NCI-H748 treated with DMSO at 0.1 percent for 48 hours (cell line): ENCODE data around the gene GJC3.
"Not testable (repeated sequence)": the region's sequence is repeated elsewhere in the genome, so short reads cannot be mapped to it uniquely, and the experiment has no call there.

Source experiments
- DNase-seq: peaks from one replicate; lab custom pipeline; 2025; lab: John Stamatoyannopoulos, UW

GJC3 gene

DNA sequence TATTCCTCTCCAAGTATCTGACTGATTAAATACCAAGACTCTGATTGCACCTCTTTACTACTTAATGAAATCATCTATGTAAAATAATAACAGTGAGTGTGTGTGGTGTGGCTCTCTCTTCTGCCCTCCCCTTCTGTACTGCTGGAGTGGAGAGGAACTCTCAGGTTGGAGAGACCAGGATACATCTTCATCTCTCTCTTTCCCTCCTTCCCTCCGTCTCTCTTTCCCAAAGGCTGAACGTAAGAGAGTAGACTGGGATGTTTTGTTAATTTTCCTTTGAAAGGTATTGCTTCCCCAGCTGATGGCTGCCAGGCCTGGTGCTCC is 272 bp upstream of the GJC3 start:
- DNase-seq, result no peak

DNA sequence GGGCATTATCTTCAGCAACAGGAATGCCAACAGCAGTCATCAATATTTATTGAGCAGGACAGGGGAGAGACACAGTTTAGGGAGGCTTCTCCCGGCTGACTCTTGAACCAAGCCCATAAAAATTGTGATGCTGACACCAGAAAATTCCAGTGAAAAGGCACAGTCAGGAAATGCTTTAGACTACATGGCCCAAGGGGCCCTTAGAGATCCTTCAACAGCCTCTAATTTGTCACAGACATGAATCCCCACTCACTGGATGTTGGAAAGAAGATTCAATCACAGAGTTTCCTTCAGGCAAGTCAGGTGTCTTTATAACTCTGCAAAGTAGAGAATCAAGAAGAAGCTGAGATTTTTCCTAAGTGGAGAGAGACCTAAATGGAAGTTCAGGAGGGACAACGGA is 1.2 kb downstream of the GJC3 start:
- DNase-seq, result no peak

DNA sequence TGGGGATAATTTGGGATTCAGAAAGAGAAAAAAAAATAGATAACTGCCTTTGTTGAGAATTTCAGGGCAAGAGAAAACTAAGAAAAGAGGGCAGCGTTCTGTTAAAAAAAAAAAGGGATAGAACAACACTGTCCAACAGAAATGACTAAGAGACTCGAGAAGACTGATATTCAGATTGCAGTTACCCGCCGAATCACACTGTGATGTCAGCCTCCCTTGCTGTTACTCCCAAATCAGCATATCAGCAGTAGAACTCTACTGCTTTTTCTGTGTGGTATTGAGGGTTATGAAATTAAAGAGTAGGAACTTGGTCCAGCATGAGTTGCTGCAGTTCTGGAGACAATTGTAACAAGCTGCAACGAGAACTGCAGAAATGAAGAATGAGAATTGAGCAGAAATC is 1.9 kb downstream of the GJC3 start:
- DNase-seq, result no peak

DNA sequence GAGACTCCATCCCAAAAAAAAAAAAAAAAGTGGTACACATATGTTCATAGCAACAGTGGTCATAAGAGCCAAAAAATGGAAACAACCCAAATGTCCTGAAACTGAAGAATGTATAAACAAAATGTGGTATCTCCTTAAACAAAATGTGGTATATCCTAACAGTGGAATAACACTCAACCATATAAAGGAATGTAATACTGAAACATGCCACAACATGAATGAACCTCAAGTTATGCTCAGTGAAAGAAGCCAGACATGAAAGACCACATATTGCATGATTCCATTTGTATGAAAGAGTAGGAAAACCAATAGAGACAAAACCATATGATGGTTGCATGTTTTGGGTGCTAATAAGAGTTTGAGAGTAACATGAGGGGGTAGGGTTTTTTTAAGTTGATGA is 3.1 kb downstream of the GJC3 start:
- DNase-seq, result no peak

DNA sequence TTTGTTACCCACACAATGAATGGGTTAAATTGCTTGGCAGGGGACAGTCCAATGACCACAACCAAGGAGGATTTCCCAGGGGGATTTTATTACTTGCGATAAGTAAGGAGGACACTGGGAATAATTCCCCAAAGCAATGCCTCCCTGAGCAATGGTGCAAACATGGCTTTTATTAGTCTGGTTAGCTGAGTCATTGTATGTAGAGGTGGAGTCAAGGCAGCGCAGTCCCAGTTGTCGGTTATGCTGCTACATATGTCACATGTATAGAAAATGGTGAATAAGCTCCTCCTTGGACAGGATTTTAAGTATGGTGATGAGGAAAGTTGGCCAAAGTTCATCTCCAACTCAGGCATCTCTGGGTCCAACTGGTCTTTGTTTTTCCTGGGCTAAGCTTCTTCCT is 6.2 kb downstream of the GJC3 start:
- no peak for DNase-seq

DNA sequence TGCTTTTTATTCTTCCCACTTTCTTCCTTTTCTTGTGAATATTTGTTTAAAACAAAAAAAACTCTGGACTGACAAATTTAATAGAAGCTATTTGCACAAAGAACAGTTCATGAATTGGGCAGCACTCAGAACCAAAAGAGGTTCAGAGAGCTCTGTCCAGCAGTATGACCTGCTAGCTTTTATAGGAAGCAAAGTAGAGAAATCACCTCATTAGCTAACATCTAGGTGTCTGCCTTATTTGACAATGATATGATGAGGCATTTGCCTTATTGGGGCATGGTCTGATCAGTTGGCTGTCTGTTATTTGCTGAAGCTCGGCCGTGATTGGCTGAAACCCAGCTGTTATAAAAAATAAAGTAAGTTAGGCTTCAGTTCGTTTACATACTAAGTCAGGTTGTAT is 9.3 kb downstream of the GJC3 start:
- DNase-seq, result no peak

DNA sequence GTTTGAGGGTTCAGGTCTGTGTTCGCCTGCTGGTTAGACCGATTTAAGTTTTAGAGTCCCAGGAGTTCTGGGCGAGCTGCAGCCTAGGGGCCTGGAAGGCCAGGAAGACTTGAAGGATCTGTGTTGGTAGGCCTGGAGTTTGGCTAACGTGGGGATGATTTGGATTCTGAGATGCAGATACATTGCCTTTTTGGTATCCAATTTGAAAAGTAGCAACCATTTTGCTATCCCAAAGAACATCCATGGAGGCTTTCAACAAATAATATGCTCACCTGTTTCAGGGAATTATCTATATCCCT is 9.7 kb downstream of the GJC3 start:
- no peak for DNase-seq

DNA sequence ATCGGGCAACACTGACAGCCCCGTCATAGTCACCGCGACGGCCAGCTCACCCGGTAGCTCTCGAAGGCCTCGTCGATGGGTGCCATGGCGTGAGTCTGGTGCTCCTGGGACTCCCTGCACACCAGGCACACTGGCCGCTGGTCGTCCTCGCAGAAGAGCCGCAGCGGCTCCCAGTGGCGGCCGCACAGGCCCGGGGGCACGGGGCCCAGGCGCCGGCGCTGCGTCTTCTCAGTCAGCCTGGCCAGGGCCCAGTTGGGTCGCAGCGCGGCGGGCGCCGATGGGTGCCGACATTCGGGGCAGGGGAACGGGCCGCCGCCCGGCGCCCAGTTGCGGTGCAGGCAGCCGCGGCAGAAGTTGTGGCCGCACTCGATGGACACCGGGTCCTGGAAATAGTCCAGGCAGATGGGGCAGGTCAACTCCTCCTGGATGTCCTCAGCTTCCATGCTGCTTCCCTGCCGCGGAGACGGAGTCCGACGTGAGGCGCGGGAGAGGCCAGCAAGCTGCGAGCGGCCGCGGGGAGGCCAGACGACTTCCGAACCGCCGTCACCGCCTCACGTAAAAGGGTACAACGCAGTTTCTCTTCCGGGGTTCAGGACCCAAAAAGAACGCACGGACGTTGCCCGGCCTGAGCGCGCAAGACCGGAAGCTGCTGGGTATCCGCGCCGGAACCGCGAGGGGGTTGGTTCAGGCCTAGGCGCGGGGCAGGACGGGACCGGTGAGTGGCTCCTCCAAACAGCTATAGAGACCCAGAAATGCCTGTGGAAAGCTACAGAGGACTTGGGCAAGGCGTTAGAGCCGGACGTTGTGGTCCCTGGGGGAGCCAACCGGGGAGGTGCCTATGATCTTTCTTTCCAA is 10.2 kb downstream of the GJC3 start, which contains the start of gene TRIM4:
TSS of gene TRIM4 (minus strand) at position 572 of the 855 bp plus-strand sequence. CDS start at position 443, 129 bp downstream.
- DNase-seq, result peak; percentile 58

DNA sequence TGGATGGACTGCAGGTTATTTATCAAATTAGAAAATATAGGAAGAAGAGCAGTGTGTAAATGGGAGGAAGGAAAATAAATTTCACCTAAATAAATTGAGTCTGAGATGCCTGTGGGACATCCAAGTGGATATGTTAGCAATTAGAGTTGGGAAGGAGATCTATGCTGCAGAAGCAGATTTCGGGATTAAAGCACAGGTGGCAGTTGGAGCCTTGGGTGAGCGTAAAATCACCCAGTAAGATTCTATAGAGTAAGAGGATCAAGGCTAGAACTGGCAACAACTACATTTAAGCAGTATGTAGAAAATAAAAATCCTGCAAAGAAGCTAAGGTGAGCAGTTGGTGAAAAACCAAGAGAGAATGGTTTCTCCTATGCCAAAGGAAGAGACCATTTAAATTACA is 18.4 kb downstream of the GJC3 start:
- no peak for DNase-seq

DNA sequence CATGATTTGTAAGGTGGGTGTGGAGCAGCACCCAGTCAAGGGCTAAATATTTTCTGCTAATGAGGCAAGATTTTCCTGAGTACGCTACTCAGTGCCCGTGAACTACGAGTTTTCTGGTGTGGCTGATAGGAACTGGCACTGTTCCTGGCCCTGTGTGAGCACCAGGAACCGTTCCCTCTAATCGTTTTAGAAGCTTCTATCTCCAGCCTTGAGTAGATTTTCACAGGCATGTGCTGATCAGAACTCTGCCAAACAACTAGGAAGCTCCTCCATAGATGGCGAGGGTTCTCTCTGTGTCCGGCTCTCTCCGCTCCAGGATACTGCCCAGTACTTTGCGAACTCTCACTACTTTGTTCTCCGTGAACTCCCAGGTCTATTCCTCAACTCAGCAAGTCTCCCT is 27.8 kb downstream of the GJC3 start:
- DNase-seq, result no peak

DNA sequence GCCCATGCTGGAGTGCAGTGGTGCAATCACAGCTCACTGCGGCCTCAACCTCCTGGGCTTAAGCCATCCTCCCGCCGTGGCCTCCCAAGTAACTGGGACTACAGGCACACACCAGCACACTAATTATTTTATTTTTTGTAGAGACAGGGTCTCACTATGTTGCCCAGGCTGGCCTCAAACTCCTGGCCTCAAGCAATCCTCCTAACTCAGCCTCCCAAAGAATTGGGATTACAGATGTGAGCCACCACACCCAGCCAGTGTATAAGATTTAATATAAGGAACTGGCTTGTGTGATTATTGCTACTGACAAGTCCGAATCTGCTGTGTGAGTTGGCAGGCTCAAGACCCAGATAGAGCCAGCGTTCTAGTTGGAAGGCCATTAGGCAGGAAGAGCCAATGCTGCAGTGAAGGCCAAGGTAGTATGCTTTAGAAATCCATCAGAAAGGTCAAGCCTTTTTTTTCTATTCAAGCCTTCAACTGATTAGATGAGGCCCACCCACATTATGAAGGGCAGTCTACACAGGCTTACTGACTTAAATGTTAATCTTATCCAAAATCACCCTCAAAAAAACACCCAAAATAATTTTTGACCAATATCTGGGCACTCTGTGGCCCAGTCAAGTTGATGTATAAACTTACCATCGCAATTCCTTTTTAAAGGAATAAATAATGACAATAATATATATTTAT is 29.4 kb downstream of the GJC3 start:
- DNase-seq, result no peak

DNA sequence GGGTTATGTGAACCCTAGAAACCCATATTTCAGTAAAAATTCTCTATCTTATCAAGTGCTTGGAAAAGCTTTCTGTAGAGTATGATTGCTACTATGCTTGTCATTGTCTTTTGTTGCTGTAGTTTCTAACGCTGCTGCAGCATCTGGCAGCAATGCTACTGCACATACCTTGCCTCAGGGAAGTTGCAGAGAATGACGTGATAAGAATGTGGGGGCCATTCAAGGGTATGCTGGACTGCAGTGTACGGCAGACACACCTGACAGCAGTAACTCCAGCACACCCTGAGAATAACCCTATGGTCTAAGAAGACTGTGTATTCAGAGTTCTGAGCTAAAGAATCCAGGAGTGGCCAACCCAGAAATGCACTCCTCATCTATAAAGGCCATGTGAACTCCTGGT is 30.6 kb downstream of the GJC3 start:
- no peak for DNase-seq

DNA sequence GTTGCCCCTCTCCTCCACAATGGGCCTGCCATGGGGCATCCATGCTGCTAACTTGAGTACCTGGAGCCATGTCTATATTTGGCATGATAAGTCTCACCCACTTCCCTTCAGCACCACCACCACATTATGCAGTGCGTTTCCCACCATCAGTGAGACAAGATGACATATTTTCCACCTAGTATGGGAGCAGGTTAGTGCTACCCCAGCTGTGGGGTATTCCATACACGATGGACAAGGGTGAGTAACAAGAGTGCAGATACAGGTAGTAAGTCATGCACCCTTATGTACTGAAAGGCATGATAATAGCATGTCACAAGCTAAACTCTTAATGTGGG is 31.4 kb downstream of the GJC3 start:
- DNase-seq, result no peak

DNA sequence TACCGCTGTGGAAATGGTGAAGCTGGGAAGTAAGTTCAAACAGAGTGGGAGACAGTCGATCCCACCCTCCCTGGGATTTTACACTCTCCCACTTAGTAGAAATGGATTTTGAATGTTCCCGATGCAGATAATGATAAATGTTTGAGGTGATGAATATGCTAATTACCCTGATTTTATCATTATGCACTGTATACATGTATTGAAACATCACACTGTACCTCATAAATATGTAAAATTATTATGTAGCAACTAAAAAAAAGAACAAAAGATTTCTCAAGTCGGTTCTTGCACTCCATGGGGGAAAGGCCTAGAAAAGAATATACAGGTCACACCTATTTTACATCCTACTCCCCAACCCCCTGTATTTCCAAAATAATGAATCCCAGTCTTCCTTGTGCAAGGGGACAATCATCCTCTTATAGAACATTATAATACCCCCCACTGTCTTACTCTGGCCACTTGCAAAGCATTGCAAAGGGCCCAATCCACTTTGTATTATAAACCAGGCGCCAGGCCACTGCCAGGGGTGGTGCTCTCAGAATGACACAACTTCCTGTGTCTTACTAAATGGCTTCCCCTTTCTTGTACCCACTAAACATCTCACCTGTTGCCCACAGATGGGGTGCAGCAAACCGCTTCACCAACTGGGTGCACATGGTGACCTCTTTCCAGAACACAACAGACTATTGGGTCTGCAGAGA is 31.9 kb downstream of the GJC3 start:
- no peak for DNase-seq

DNA sequence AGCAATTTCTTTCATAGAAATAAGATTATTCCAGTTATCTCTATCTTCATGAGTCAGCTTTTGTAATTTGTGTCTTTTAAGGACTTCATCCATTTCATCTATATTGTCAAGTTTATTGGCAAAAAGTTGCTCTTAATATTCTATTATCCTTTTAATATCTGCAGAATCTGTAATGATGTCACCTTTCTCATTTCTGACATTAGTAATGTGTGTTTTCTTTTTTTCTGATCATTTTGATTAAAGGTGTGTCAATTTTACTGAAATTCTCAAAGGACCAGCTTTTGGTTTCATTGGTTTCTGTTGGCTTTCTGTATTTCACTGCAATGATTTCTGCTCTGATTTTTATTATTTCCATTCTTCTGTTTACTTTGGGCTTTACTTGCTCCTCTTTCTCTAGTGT is 34.7 kb downstream of the GJC3 start:
- DNase-seq, result no peak

DNA sequence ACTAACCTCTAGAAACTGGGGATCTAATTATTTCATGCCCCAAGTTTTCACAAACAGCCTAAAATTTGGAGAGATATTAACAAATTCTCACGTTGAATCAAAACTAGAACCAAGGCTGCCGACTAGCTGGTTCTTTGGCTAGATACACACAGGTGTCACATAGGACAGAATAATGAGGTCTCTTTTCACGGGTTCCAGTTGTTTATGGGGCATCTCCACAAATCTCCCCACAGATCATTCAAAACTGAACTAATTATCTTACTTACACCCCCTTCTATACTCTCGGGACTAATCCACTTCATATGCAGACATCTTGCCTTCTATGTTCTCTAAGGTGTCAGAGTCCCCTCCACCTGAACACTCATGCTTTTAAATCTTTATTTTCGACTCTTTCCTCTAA is 36.1 kb downstream of the GJC3 start:
- no peak for DNase-seq

DNA sequence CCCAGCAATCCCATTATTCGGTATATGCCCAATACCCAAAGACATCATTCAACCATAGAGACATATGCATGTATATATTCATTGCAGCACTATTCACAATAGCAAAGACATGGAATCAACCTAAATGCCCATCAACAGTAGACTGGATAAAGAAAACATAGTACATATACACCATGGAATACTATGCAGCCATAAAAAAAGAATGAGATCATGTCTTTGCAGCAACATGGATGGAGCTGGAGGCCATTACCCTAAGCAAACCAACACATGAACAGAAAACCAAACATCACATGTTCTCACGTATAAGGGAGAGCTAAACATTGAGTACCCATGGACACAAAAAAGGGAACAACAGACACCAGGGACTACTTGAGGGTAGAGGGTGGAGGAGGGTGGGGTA is 39.1 kb downstream of the GJC3 start:
- not testable (repeated sequence) for DNase-seq

DNA sequence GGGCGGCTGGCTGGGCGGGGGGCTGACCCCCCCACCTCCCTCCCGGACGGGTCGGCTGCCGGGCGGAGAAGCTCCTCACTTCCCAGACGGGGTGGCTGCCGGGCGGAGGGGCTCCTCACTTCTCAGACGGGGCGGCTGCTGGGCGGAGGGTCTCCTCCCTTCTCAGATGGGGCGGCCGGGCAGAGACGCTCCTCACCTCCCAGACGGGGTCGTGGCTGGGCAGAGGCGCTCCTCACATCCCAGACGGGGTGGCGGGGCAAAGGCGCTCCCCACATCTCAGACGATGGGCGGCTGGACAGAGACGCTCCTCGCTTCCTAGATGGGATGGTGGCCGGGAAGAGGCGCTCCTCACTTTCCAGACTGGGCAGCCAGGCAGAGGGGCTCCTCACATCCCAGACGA is 41.1 kb downstream of the GJC3 start:
- not testable (repeated sequence) for DNase-seq

DNA sequence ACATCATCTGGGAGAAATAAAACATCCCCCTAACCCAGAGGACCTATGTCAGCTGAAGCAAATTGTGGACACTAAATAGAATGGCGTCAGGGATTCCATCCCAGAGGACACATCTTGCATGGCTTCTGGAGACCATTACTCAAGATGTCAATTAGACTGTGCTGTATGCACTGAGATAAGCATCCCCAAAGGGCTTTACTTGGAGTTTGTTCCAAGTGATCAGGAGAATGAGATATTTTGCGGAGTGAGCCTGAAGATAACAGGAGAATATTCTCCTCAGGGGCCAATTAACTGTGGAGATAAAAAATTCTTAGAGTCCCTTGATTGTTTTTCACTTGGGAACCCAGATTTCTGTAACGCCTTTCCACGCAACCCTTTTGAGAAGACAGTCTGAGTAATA is 48.0 kb downstream of the GJC3 start:
- DNase-seq, result no peak

DNA sequence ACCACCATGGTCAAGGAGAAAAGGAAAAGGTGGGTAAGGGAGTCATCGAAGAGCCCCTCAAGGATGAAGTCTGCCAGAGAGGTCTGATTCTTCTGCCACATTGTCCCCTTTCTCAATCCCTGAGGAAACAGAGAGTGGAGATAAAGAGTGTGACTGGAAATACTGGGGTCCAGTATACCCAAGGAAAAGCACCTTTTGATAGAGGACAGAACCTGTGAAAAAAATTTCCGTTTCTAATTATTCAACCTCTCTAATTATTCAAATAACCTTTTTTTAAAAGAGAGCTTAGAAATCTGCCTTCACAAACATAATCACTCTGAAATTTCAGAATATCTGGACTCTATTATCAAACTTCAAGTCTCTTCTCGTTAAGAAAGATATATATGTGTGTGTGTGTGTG is 52.5 kb downstream of the GJC3 start, which contains the start of gene OR2AE1:
TSS of gene OR2AE1 (minus strand) at position 101 of the 400 bp plus-strand sequence. CDS start at position 101, 0 bp downstream.
- DNase-seq, result no peak

DNA sequence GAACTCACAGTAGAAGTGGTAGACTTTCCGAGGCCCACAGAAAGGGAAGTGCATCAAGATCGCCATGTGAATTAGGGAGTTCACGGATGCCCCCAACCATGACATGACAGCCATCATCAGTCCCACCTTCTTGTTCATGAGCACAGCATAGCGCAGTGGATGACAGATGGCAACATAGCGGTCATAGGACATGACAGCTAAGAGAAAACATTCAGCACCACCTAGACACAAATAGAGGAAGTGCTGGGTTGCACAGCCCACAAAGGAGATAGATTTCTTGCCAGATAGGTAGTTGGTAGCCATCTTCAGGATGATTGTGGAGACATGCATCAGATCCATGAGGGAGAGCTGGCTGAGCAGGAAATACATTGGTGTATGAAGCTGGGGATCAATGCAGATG is 52.9 kb downstream of the GJC3 start:
- no peak for DNase-seq
